NCI-H1105 treated with DMSO at 0.1 percent for 48 hours (cell line): ENCODE results near the gene EPB41L1.
"Not testable (repeated sequence)": the region's sequence is repeated elsewhere in the genome, so short reads cannot be mapped to it uniquely, and the experiment has no call there.

Source experiments
- DNase-seq: peaks from one replicate; lab custom pipeline; 2025; lab: John Stamatoyannopoulos, UW

Gene EPB41L1

GRCh38 chr20:36126836-36127527, 27.6 kb upstream of the EPB41L1 start:
- DNase-seq = no peak

DNA sequence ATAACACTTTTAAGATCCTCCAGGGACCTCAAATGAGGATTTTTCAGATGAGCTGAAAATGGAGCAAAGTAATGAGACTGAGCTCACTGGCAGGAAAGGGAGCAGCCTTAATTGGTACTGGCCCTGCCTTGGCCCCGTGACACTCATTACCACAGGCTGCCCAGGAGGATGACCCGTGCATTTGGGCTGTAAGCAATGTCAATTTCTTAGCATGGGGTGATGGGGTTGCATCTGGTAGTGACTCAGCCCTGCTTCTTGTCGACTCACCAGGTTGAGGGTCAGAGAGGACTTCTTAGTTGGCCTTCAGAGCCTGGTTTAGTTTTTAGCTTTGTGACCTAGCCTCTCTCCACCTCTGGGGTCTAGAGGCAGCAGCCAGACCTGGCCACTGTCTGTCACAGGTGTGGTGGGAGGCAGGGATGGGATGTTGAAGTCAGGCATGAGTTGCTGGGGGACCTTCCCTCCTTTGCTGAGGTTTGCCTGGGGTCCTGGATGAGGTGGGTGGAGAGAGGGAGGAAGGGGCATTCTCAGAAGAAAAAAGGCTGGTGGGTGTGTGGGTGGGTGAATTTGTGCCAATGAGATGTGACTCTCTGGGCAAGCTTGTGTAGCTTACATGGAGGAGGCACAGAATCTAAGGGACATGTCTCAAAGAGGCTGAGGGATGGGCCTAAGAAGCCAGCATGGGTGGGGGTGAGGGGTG, 25.9 kb upstream of the EPB41L1 start:
- no peak for DNase-seq

GRCh38 chr20:36129160-36129543, 25.4 kb upstream of the EPB41L1 start:
- no peak for DNase-seq

GRCh38 chr20:36130390-36130789, 24.1 kb upstream of the EPB41L1 start:
- no peak for DNase-seq

DNA sequence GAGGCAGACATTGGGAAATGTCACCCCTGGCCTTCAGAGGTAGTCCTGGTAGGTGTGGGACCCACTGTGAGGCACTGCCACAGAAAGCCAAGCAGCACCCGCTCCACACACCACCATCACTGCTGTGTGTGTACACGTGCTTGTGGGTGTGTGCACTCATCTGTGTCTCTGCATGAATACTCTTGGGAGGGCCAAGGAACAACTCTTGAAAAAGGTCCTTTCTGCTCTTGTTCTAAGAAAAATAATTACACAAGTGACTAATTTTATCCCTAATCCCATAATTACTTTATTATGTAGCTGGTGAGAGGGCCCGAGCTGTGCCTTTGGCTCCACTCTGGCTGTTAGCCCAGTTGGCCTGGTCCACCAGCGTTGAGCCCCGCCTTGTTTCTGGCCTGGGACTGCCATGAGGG, 21.7 kb upstream of the EPB41L1 start:
- no peak for DNase-seq

GRCh38 chr20:36133821-36134220, 20.7 kb upstream of the EPB41L1 start:
- no peak for DNase-seq

DNA sequence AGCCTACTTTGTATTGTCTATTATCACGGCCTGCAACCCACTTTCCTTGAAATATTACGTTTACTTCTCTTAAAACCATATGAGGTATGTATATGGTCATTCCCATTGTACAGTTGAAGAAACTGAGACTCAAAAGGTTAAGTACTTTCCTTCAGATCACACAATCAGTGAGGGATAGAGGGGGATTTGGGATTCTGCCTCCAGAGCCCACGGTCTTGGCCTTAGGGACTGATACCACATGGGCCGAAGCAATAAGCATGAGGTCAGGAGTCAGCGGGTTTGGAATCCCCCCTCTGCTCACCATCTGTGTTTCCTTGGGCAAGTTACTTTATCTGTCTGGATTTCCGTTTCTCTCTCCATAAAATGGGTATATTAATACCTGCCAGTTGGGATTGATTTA, 19.4 kb upstream of the EPB41L1 start:
- DNase-seq = no peak

DNA sequence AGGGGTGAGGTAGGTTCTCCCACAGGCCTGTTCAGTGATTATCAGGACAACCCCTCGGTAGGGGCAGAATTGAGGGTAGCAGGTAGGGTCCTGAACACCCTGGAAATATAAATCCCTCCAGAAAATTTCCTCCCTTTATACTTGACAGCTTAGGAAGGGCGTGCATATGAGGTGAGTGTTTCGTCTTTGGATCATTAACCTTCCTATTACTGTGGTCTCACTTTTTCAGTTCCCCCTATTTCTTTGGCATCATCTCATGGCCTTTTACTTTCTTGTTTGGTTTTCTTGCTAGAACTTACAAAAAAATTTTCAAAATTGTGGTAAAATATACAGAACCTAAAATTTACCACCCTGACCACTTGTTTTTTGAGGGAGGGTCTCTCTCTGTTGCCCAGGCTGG, 18.7 kb upstream of the EPB41L1 start:
- no peak for DNase-seq

DNA sequence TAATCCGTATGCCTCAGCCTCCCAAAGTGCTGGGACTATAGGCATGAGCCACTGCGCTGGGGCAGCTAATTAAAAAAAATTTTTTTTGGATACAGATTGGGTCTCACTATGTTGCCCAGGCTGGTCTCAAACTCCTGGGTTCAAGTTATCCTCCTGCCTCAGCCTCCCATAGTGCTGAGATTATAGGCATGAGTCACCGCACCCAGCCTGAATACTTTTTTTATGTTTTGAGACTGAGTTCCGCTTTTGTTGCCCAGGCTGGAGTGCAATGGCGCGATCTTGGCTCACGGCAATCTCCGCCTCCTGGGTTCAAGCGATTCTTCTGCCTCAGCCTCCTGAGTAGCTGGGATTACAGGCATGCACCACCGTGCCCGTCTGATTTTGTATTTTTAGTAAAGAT, 17.2 kb upstream of the EPB41L1 start:
- DNase-seq = not testable (repeated sequence)

- no peak for DNase-seq
Observed at GRCh38 chr20:36141310-36141709, 13.2 kb upstream of the EPB41L1 start.

DNA sequence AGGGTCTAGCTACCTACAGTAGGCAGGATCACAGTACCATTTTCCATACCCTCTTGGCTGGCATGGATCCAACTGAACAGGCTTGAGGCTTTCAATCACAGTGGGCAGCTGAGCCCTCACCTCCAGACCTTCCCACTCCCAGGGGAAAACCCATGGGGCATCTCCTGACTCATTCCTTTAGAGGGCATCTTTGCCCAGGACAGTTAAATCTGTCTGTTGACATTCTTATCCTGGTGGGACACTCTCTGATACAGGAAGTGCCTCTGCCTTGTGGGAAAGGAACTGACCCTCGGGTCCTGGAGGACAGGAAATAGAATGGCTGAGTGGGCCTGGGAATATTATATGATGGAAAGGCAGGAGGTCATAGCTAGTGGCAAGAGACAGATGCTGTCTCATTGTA, 10.2 kb upstream of the EPB41L1 start:
- DNase-seq = no peak

GRCh38 chr20:36145877-36146707, 8.4 kb upstream of the EPB41L1 start:
- DNase-seq = no peak

DNA sequence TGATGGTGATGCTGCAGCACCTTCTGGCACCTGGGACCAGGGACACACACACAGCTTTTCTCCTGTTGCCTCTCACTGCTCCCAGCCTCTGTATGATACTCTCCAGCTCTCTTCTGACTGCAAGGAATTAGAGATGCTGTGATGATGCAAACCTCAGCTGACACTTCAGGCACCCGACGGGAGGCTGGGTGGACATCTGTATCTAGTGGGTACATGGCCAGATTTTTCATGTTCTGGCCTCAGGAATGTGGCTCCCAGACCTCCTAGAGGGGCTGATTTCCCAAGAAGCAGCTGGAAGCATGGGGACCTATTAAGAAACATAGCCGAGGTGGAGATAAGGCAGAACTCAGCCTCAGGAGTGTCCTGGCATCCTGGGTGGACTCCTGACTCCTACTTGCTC, 6.8 kb upstream of the EPB41L1 start:
- no peak for DNase-seq

DNA sequence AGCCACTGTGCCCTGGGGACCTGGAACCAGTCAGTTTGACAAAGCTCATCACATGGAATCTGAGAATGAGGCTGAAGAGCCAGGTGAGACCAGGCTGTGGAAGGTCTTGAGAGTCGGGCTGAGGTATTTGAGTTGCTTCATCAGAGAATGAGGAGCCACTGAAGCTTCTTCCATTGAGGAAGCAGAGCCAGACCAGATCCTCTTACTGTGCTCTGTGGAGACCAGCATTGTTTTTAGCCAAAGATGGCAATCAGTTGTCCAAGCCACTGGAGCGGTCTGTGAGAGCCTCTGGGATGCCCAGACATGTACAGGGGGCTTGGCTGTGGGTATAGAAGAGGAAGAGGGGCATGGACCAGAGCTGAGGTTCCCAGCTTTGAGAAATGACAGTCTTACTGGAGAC, 6.1 kb upstream of the EPB41L1 start:
- no peak for DNase-seq

GRCh38 chr20:36149012-36149411, 5.5 kb upstream of the EPB41L1 start:
- DNase-seq = no peak

DNA sequence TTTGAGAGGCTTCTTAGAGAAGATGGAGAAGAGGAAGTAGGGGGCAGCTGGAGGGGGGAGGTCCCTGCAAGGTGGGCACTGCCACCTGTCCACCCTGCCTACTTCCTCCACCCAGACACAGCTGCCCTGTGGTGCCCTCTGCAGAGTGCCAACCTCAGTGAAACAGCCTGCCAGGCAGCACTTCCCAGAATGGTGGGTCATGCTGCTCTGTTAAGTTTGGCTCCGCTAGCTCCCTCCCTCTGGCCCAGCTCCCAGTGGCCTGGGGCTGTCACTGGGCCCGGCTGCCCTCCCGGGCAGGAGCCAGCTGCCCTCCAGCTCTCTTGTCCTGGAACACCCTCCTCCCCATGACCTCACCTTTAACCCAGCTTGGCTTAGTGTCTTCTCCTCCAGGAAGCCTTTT, 5.1 kb upstream of the EPB41L1 start:
- DNase-seq = no peak

GRCh38 chr20:36150489-36150846, 4.1 kb upstream of the EPB41L1 start:
- DNase-seq = no peak

DNA sequence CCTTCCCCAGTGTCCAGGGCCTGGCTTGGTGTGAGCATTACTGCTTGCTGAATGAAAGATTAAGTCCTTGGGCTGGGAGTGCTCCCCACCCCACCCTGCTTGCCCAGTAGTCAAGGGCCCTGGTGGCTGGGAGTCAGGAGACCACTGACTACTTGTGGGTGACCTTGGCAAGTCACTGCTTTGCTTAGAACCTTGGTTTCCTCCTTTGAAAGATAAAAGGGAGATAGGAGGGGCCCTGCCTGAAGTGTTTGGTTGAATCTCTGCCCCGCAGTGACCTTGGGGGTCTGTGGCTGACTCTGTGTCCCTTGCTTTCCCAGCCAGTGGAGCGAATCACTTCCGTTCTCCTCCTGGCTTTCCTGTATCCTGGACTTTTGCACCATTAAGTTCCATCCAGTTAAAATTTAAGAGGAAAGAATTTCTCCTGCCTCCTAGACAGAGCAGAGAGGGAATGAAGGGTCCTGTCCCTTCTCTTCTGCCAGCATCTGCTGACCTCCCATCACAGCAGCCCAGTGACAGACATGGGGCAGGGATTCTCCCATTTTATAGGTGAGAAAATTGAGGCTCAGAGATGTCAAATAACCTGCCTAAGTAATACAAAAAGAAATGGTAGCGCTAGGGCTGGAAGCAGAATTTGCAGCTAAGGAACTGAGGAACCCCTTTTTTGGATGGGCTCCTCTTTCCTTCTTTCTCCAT, 3.5 kb upstream of the EPB41L1 start:
- DNase-seq = no peak

DNA sequence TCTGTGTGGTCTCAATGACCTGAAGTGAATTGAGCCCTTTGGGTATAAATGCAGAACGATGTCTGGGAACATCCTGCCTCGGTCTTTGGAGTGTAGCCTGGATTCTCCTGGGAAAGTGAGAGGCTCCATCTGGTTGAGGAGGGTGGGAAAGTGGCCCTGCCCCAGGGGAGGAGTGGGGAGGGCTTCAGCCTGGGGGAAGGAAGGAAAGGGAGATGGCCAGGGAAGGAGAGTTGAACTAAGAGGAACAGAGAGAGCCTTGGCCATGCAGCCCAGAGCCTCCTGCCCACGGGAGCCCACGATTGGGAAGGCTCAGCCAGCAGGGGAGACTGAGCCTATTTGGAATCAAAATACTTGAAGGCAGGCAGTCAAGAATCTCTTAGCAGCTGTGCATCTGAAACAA, 2.3 kb upstream of the EPB41L1 start:
- DNase-seq = no peak

- no peak for DNase-seq
Observed at GRCh38 chr20:36153204-36153603, 1.3 kb upstream of the EPB41L1 start.

DNA sequence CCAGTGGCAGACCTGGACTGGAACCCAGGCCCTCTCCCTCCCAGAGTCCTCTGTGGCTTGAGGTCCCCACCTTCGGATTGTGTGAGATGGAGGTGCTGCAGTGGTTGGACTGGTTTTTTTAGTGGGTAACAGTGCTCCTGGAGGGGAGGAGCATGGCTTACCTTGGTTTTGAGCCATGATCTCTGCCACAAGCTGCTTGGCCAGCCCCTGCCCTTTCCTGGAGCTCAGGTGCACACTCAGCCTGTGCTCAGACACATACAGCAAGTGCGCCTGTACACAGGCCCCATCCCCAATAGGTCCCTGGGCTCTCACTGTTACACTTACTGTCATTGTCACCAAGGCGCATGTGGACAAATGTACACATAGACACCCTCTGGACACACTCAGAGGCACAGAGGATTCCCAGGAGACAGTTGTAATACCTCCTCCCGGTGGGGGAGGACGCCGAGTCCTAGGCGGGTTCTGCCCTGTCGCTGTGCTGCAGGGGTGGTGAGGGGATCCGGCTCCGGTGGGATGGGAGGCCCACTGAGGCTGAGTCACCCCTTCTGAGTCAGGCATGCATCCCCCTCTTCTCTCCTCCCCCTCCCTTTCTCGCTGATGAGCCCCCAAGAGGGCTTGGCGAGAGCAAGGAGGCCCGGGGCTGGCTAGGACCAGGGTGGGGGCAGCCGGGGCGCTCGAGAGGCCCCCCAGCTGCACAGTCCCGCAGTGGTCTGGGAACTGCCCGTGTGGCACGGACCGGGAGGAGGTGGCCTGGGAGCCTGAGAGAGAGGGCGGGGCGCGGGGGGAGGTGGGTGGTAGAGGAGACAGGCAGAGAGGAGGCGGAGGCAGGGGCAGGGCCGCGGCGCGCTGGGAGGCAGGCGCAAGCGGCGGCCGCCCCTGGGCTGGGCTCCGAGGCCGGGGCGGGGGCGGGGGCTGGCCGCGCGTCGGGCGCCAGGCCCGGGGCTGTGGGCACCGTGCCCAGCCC, 522 bp upstream of the EPB41L1 start:
- DNase-seq = peak; percentile 75
